ENCODE measurements around the gene LRRC56.

LRRC56 gene

GRCh38 chr11:561148-562003, 24.0 kb downstream of the LRRC56 start:
- peaks cover 0 to 10% (median 4%) of the 10 kb centered on the region in 4 experiments for H3K36me3 ChIP-seq (ENCODE audit: control insufficient read depth in 4 of 4, insufficient read depth in 4 of 4, low read length in 3 of 4)
- peaks cover 0 to 27% (median 6%) of the 10 kb centered on the region in 5 experiments for H3K27me3 ChIP-seq (replicated peaks in 2 of 5; ENCODE audit: control insufficient read depth in 4 of 5, insufficient read depth in 5 of 5, low read length in 4 of 5)
- peak overlapping the region in 1 of 2 experiments; percentile 34 for H3K27ac ChIP-seq (ENCODE audit: insufficient read depth in 1 of 2, low read depth in 1 of 2, low read length in 2 of 2, poor library complexity in 1 of 2, severe bottlenecking in 2 of 2)
- no peaks in the 10 kb centered on the region for H3K9me3 ChIP-seq (ENCODE audit: control extremely low read depth in 1 of 5, control insufficient read depth in 4 of 5, insufficient read depth in 2 of 5, low read depth in 1 of 5, low read length in 4 of 5)
- ChIA-PET CTCF (interaction anchor here (1.1 kb wide), 1 partner anchor 23 kb away, joined by 3 read pairs; no protein-coding TSS in a partner anchor), POLR2A (no interaction called here)
- H3K4me1 ChIP-seq (ENCODE audit: control extremely low read depth in 1 of 4, control insufficient read depth in 4 of 4, insufficient read depth in 4 of 4, low read length in 3 of 4): peaks cover 0 to 20% (median 17%) of the 10 kb centered on the region in 4 experiments
- WGBS (ENCODE audit: insufficient coverage): 8% methylated on average over 46 of the region's 67 CpGs
- DNase-seq: peak in 2 of 3 donors; percentile 31 to 33
- H3K4me3 ChIP-seq (ENCODE audit: control insufficient read depth in 1 of 7, extremely low read depth in 1 of 7, insufficient read depth in 4 of 7, low read depth in 2 of 7, low read length in 6 of 7): peak overlapping the region; percentile 50 to 85 (median 78)

DNA sequence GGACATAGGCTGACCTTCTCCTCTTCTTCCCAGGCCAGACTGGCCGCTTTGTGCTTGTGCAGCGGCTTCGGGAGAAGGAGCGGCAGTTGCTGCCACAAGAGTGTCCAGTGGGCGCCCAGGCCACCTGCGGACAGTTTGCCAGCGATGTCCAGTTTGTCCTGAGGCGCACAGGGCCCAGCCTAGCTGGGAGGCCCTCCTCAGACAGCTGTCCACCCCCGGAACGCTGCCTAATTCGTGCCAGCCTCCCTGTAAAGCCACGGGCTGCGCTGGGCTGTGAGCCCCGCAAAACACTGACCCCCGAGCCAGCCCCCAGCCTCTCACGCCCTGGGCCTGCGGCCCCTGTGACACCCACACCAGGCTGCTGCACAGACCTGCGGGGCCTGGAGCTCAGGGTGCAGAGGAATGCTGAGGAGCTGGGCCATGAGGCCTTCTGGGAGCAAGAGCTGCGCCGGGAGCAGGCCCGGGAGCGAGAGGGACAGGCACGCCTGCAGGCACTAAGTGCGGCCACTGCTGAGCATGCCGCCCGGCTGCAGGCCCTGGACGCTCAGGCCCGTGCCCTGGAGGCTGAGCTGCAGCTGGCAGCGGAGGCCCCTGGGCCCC, 24.8 kb downstream of the LRRC56 start:
- Histone ChIP-seq H3K4me3 (ENCODE audit: control insufficient read depth in 1 of 7, extremely low read depth in 1 of 7, insufficient read depth in 4 of 7, low read depth in 2 of 7, low read length in 6 of 7) (peak overlapping the region in 5 of 7 experiments; percentile 50 to 85 (median 81)), H3K27me3 (replicated peaks in 2 of 5; ENCODE audit: control insufficient read depth in 4 of 5, insufficient read depth in 5 of 5, low read length in 4 of 5) (peaks cover 0 to 20% (median 0%) of the 10 kb centered on the region in 5 experiments), H3K9me3 (ENCODE audit: control extremely low read depth in 1 of 5, control insufficient read depth in 4 of 5, insufficient read depth in 2 of 5, low read depth in 1 of 5, low read length in 4 of 5) (no peaks in the 10 kb centered on the region), H3K4me1 (ENCODE audit: control extremely low read depth in 1 of 4, control insufficient read depth in 4 of 4, insufficient read depth in 4 of 4, low read length in 3 of 4) (peaks cover 0 to 18% (median 16%) of the 10 kb centered on the region in 4 experiments), H3K36me3 (ENCODE audit: control insufficient read depth in 4 of 4, insufficient read depth in 4 of 4, low read length in 3 of 4) (peaks cover 0 to 10% (median 4%) of the 10 kb centered on the region in 4 experiments), H3K27ac (ENCODE audit: insufficient read depth in 1 of 2, low read depth in 1 of 2, low read length in 2 of 2, poor library complexity in 1 of 2, severe bottlenecking in 2 of 2) (no peak overlapping the region)
- ChIA-PET POLR2A (no interaction called here), CTCF (interaction anchor here (1.1 kb wide), 1 partner anchor 24 kb away, joined by 3 read pairs; no protein-coding TSS in a partner anchor)
- 97% methylated on average over 27 of the region's 29 CpGs for WGBS (ENCODE audit: insufficient coverage)
- no peak for DNase-seq

GRCh38 chr11:563066-563811, 25.9 kb downstream of the LRRC56 start:
- no peak overlapping the region for H3K27ac ChIP-seq (ENCODE audit: insufficient read depth in 1 of 2, low read depth in 1 of 2, low read length in 2 of 2, poor library complexity in 1 of 2, severe bottlenecking in 2 of 2)
- H3K36me3 ChIP-seq (ENCODE audit: control insufficient read depth in 4 of 4, insufficient read depth in 4 of 4, low read length in 3 of 4): peaks cover 0 to 10% (median 4%) of the 10 kb centered on the region in 4 experiments
- no peak for DNase-seq
- no peaks in the 10 kb centered on the region for H3K9me3 ChIP-seq (ENCODE audit: control extremely low read depth in 1 of 5, control insufficient read depth in 4 of 5, insufficient read depth in 2 of 5, low read depth in 1 of 5, low read length in 4 of 5)
- POLR2A ChIA-PET: no interaction called here
- peaks cover 0 to 9% (median 5%) of the 10 kb centered on the region in 5 experiments for H3K27me3 ChIP-seq (replicated peaks in 2 of 5; ENCODE audit: control insufficient read depth in 4 of 5, insufficient read depth in 5 of 5, low read length in 4 of 5)
- CTCF ChIA-PET: interaction anchor here (1.5 to 2.1 kb wide), 2 partner anchors 8 to 32 kb away, joined by 4 to 6 read pairs; no protein-coding TSS in a partner anchor
- H3K4me3 ChIP-seq (ENCODE audit: control insufficient read depth in 1 of 7, extremely low read depth in 1 of 7, insufficient read depth in 4 of 7, low read depth in 2 of 7, low read length in 6 of 7): no peak overlapping the region
- peaks cover 0 to 23% (median 21%) of the 10 kb centered on the region in 4 experiments for H3K4me1 ChIP-seq (ENCODE audit: control extremely low read depth in 1 of 4, control insufficient read depth in 4 of 4, insufficient read depth in 4 of 4, low read length in 3 of 4)
- 98% methylated on average over 17 of the region's 18 CpGs for WGBS (ENCODE audit: insufficient coverage)

DNA sequence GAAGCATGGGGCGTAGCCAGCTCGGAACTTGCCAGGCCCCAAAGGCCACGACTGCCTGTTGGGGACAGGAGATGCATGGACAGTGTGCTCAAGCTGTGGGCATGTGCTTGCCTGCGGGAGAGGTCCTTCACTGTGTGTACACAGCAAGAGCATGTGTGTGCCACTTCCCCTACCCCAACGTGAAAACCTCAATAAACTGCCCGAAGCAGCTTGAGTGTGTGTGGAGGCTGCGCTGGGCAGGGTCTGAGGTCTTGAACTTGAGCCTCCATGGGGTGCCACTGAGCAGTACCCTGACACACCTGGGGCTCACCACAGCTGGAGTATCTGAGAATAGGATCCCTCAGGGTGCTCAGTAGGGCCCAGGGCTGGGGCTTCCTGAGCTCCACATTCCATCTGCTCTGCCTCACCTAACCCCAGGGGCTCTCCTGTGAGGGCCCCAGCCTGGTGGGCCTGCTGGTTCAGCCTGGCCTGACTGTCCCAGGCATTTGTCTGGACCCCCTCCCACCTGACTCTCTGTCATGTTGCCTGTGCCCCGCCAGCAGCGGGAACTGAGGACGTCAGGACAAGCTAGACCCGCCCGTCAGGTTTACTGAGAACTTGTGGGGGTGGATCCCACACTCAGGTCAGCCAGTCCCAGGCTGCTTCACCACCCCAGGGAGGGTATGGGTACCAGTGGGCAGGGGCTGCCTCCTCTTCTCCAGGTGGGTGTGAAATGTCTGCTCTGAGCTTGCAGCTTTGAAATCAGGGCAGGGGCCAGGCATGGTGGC, 26.7 kb downstream of the LRRC56 start:
- ChIA-PET POLR2A (no interaction called here), CTCF (interaction anchor here (1.3 to 2.1 kb wide), 3 partner anchors 9 to 31 kb away, joined by 3 to 6 read pairs (median 4); no protein-coding TSS in a partner anchor)
- Histone ChIP-seq H3K27ac (ENCODE audit: insufficient read depth in 1 of 2, low read depth in 1 of 2, low read length in 2 of 2, poor library complexity in 1 of 2, severe bottlenecking in 2 of 2) (no peak overlapping the region), H3K9me3 (ENCODE audit: control extremely low read depth in 1 of 5, control insufficient read depth in 4 of 5, insufficient read depth in 2 of 5, low read depth in 1 of 5, low read length in 4 of 5) (no peaks in the 10 kb centered on the region), H3K36me3 (ENCODE audit: control insufficient read depth in 4 of 4, insufficient read depth in 4 of 4, low read length in 3 of 4) (peaks cover 0 to 10% (median 4%) of the 10 kb centered on the region in 4 experiments), H3K4me3 (ENCODE audit: control insufficient read depth in 1 of 7, extremely low read depth in 1 of 7, insufficient read depth in 4 of 7, low read depth in 2 of 7, low read length in 6 of 7) (no peak overlapping the region), H3K27me3 (replicated peaks in 2 of 5; ENCODE audit: control insufficient read depth in 4 of 5, insufficient read depth in 5 of 5, low read length in 4 of 5) (peaks cover 0 to 5% (median 0%) of the 10 kb centered on the region in 5 experiments), H3K4me1 (ENCODE audit: control extremely low read depth in 1 of 4, control insufficient read depth in 4 of 4, insufficient read depth in 4 of 4, low read length in 3 of 4) (peaks cover 0 to 25% (median 24%) of the 10 kb centered on the region in 4 experiments)
- WGBS (ENCODE audit: insufficient coverage): 95% methylated on average over 10 of the region's 12 CpGs
- no peak for DNase-seq

- H3K27me3 ChIP-seq (replicated peaks in 2 of 5; ENCODE audit: control insufficient read depth in 4 of 5, insufficient read depth in 5 of 5, low read length in 4 of 5): peaks cover 0 to 13% (median 11%) of the 10 kb centered on the region in 5 experiments
- ChIA-PET CTCF (interaction anchor here (0.6 to 1.7 kb wide), 3 partner anchors 10 to 253 kb away, joined by 3 to 6 read pairs (median 3); no protein-coding TSS in a partner anchor), POLR2A (no interaction called here)
- H3K4me3 ChIP-seq (ENCODE audit: control insufficient read depth in 1 of 7, extremely low read depth in 1 of 7, insufficient read depth in 4 of 7, low read depth in 2 of 7, low read length in 6 of 7): no peak overlapping the region
- H3K36me3 ChIP-seq (ENCODE audit: control insufficient read depth in 4 of 4, insufficient read depth in 4 of 4, low read length in 3 of 4): peaks cover 0 to 10% (median 4%) of the 10 kb centered on the region in 4 experiments
- H3K9me3 ChIP-seq (ENCODE audit: control extremely low read depth in 1 of 5, control insufficient read depth in 4 of 5, insufficient read depth in 2 of 5, low read depth in 1 of 5, low read length in 4 of 5): no peaks in the 10 kb centered on the region
- WGBS (ENCODE audit: insufficient coverage): 92% methylated on average over 11 of the region's 12 CpGs
- DNase-seq: no peak
- H3K4me1 ChIP-seq (ENCODE audit: control extremely low read depth in 1 of 4, control insufficient read depth in 4 of 4, insufficient read depth in 4 of 4, low read length in 3 of 4): peaks cover 0 to 25% (median 22%) of the 10 kb centered on the region in 4 experiments
- H3K27ac ChIP-seq (ENCODE audit: insufficient read depth in 1 of 2, low read depth in 1 of 2, low read length in 2 of 2, poor library complexity in 1 of 2, severe bottlenecking in 2 of 2): no peak overlapping the region
These were observed 28.7 kb downstream of the LRRC56 start for GRCh38 chr11:565921-566509.
